Thymus (tissue), 11 donors: ENCODE results near the gene ZBTB7B. TPM values are rescaled to one million over a fixed set of nuclear protein-coding genes. Genes with fewer than 3 reads are reported as not detected.

ENCODE experiments used
- DNase-seq, 9 donors: peaks; one replicate each; pipeline ENCODE4 v3.0.0-alpha.2; 2013; ENCODE audit warnings: low spot score in 9 of 9, low read depth in 6 of 9, missing footprints in 1 of 9
- H3K27ac ChIP-seq, 2 donors: one replicate each; pipeline ENCODE4 v1.5.1; 2013; ENCODE audit warnings: control low read depth in 1 of 2, low read depth in 1 of 2, low read length in 1 of 2, mild to moderate bottlenecking in 1 of 2, moderate library complexity in 1 of 2
- H3K27me3 ChIP-seq, 2 donors: one replicate each; pipeline ENCODE4 v1.5.1; 2013; ENCODE audit warnings: low read length in 1 of 2; ENCODE audit not compliant: control insufficient read depth in 2 of 2, insufficient read depth in 1 of 2
- H3K36me3 ChIP-seq, 2 donors: one replicate each; pipeline ENCODE4 v1.5.1; 2013; ENCODE audit warnings: low read length in 1 of 2, mild to moderate bottlenecking in 1 of 2, moderate library complexity in 1 of 2; ENCODE audit not compliant: control insufficient read depth in 2 of 2, insufficient read depth in 2 of 2
- H3K4me1 ChIP-seq, 2 donors: one replicate each; pipeline ENCODE4 v1.5.1; 2013; ENCODE audit warnings: low read length in 2 of 2; ENCODE audit not compliant: control insufficient read depth in 2 of 2, insufficient read depth in 2 of 2
- H3K4me3 ChIP-seq, 2 donors: one replicate each; pipeline ENCODE4 v1.5.1; 2013; ENCODE audit warnings: low read length in 2 of 2, control low read depth in 1 of 2, mild to moderate bottlenecking in 1 of 2
- H3K9me3 ChIP-seq, 2 donors: one replicate each; pipeline ENCODE4 v1.5.1; 2013; ENCODE audit warnings: low read length in 1 of 2, mild to moderate bottlenecking in 1 of 2; ENCODE audit not compliant: control insufficient read depth in 2 of 2, insufficient read depth in 1 of 2
- WGBS: extraction: QIAGEN DNeasy Blood & Tissue Kit; methylation state at CpG from one replicate; pipeline ENCODE4 v1.1.7; 2013; 5-methylcytosine and 5-hydroxymethylcytosine counted together
- polyA plus RNA-seq: library from polyadenylated mRNA; stranded (reverse); fragments of 200-250 nt; gene quantifications from one replicate; pipeline ENCODE4 v1.2.3, GENCODE V29; 2013
- total RNA-seq: library from RNA; stranded (reverse); fragments of 120-200 nt; gene quantifications from one replicate; pipeline ENCODE4 v1.2.4, GENCODE V29; 2013
- donor health status: healthy.

The ZBTB7B gene
- total and polyA plus RNA-seq, 2 donors: 12.1 to 21.9 TPM

GRCh38 chr1:155042789-155043188 is 40.2 kb downstream of the ZBTB7B start:
- H3K36me3 ChIP-seq: no peaks in the 10 kb centered on the region
- peaks cover 0 to 3% of the 10 kb centered on the region in 2 donors for H3K4me1 ChIP-seq
- H3K27me3 ChIP-seq: peaks cover 2 to 70% of the 10 kb centered on the region in 2 donors
- no peak overlapping the region for H3K27ac ChIP-seq
- WGBS: 79% methylated on average over 5 of the region's 5 CpGs
- no peaks in the 10 kb centered on the region for H3K9me3 ChIP-seq
- no peak overlapping the region for H3K4me3 ChIP-seq
- no peak for DNase-seq

- Histone ChIP-seq H3K36me3 (no peaks in the 10 kb centered on the region), H3K9me3 (no peaks in the 10 kb centered on the region), H3K4me1 (peaks cover 0 to 6% of the 10 kb centered on the region in 2 donors), H3K27me3 (peaks cover 0 to 69% of the 10 kb centered on the region in 2 donors), H3K4me3 (no peak overlapping the region), H3K27ac (no peak overlapping the region)
- 94% methylated on average over 12 of the region's 12 CpGs for WGBS
- no peak for DNase-seq
These were observed 40.7 kb downstream of the ZBTB7B start for GRCh38 chr1:155043301-155043702.

- Histone ChIP-seq H3K9me3 (no peaks in the 10 kb centered on the region), H3K36me3 (no peaks in the 10 kb centered on the region), H3K27me3 (peaks cover 0 to 67% of the 10 kb centered on the region in 2 donors), H3K27ac (no peak overlapping the region), H3K4me1 (peaks cover 0 to 6% of the 10 kb centered on the region in 2 donors), H3K4me3 (no peak overlapping the region)
- 95% methylated on average over 3 of the region's 3 CpGs for WGBS
- no peak for DNase-seq
These were observed 41.2 kb downstream of the ZBTB7B start for GRCh38 chr1:155043793-155044192.

- Histone ChIP-seq H3K36me3 (no peaks in the 10 kb centered on the region), H3K27ac (no peak overlapping the region), H3K4me3 (no peak overlapping the region), H3K4me1 (peaks cover 0 to 6% of the 10 kb centered on the region in 2 donors), H3K27me3 (peaks cover 0 to 65% of the 10 kb centered on the region in 2 donors), H3K9me3 (no peaks in the 10 kb centered on the region)
- 92% methylated on average over 6 of the region's 6 CpGs for WGBS
- no peak for DNase-seq
These were observed 41.8 kb downstream of the ZBTB7B start for GRCh38 chr1:155044365-155044764.

GRCh38 chr1:155044812-155045657 is 42.4 kb downstream of the ZBTB7B start:
- Histone ChIP-seq H3K36me3 (no peaks in the 10 kb centered on the region), H3K9me3 (peaks cover 0 to 2% of the 10 kb centered on the region in 2 donors), H3K27ac (no peak overlapping the region), H3K4me3 (no peak overlapping the region), H3K27me3 (peaks cover 3 to 71% of the 10 kb centered on the region in 2 donors), H3K4me1 (peaks cover 0 to 11% of the 10 kb centered on the region in 2 donors)
- 63% methylated on average over 7 of the region's 7 CpGs for WGBS
- peak in 5 of 9 donors; percentile 37 to 74 (median 43) for DNase-seq

DNA sequence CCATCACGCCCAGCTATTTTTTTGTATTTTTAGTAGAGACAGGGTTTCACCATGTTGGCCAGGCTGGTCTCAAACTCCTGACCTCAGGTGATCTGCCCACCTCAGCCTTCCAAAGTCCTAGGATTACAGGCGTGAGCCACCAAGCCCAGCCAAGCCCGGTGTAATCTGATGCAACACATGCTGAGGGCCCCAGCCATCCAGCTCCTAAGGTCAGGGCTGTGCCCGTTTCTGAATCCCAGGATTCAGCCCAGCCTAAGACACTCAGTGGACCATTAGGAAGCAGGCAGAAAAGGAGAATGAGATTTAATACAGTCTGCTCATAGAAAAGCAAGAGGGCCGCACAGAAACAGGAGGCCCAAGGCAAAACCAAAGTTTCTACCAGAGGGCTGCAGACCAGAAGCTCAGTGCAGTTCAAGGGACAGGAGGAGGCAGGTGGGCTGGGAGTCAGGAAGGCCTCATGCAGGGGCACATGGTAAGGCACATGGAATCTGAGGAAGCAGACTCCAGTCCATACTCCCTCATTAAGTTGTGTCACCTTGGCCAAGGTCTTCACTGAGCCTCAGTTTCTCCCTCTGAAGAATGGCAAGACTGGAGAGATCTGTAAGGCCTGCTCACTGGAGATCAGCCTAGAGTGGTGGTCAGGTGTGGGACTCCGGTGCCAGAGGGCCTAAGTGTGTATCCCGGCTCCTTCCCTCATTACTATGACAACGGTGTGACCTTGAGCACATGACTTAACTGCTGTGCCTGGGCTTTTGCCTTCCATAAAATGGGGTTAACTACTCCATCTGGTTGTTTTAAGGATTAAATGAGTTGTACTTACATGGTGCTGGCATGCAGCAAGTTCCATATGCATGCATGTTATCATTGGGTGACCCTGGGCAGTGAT is 46.1 kb downstream of the ZBTB7B start:
- H3K4me1 ChIP-seq: peaks cover 16 to 35% of the 10 kb centered on the region in 2 donors
- 96% methylated on average over 8 of the region's 8 CpGs for WGBS
- DNase-seq: no peak

DNA sequence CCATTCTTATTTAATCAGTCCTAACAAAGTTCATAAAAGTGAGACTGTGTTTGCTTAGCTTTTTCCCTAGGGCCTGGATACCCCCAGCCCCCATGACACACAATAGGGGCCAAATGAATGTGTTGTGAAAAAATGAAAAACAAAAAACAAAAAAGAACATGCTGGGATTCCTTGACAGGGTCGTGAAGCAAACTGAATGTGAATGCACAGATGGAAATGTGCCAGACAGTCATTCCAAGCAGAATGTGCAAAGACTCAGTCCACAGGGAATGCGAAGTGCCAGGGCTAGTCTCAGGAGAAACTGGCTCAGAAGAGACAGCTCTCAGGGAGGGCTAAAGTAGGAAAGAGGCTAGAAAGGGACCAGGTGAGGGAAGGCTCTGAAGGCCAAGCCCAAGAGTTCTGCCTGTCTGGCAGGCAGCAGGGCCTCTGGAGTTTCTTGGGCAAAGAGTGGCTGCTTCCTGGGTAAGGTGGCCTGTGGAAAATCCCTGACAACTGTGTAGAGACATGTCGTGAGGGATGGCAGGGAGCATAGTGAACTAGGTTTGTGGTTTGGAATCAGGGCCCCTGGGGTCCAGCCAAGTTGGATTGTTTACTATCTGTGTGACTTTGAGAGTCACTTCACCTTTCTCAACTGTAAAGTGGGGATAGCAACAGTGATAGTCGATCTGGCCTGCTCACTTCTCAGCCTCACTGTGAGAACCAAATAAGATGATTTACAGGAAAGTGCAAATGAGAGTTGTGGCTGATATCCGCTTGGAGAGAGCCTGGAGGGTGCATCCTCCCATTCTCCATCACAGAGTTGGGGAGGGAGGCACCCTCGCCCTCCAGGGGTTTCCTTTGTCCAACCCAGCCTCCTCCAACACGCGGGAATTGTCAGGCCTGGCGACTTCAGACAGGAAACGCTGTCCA is 47.3 kb downstream of the ZBTB7B start:
- DNase-seq: peak in 1 of 9 donors; percentile 34
- Histone ChIP-seq H3K4me3 (peak overlapping the region in 1 of 2 donors; percentile 60), H3K4me1 (peaks cover 16 to 32% of the 10 kb centered on the region in 2 donors), H3K36me3 (no peaks in the 10 kb centered on the region), H3K27me3 (peaks cover 29 to 85% of the 10 kb centered on the region in 2 donors), H3K9me3 (peaks cover 0 to 10% of the 10 kb centered on the region in 2 donors), H3K27ac (peak overlapping the region; percentile 57 to 68)
- 42% methylated on average over 10 of the region's 10 CpGs for WGBS

More for the DNA sequence above, 46.1 kb downstream of the ZBTB7B start:
- Histone ChIP-seq H3K36me3 (no peaks in the 10 kb centered on the region), H3K27me3 (peaks cover 28 to 84% of the 10 kb centered on the region in 2 donors), H3K4me3 (no peak overlapping the region), H3K9me3 (peaks cover 0 to 10% of the 10 kb centered on the region in 2 donors), H3K27ac (no peak overlapping the region)

GRCh38 chr1:155050560-155051341 is 48.1 kb downstream of the ZBTB7B start, which contains the start of gene ADAM15:
Gene ADAM15 (plus strand): TSS chr1:155051316. CDS start chr1:155051387, 71 bp downstream.
- Histone ChIP-seq H3K27ac (peak within 1 kb of the TSS; percentile 57 to 68), H3K4me1 (peaks cover 16 to 32% of the 10 kb centered on the region in 2 donors), H3K9me3 (peaks cover 0 to 10% of the 10 kb centered on the region in 2 donors), H3K4me3 (peak within 1 kb of the TSS; percentile 42 to 60), H3K27me3 (peaks cover 29 to 81% of the 10 kb centered on the region in 2 donors), H3K36me3 (no peaks in the 10 kb centered on the region)
- 1% methylated on average over 99 of the region's 99 CpGs for WGBS
- DNase-seq: peak in 5 of 9 donors; percentile 52 to 80 (median 72)
